ENCODE results near the gene RNF113B. TPM values are rescaled to one million over a fixed set of nuclear protein-coding genes. Genes with fewer than 3 reads are reported as not detected.

RNF113B gene
- total and polyA plus RNA-seq, 2 of the 4 experiments (the other 2 are of a cell fraction) = not detected

- no peak for TF ChIP-seq RFX5 (IDR thresholded peaks at IDR 0.05; ENCODE audit: low read depth, low read length)
- TF ChIP-seq SMC3 (IDR thresholded peaks at IDR 0.05; ENCODE audit: low read depth, low read length) = no peak
- no peak for TF ChIP-seq BHLHE40 (IDR thresholded peaks at IDR 0.05; ENCODE audit: low read depth, low read length)
Measured at GRCh38 chr13:98188544-98189166, 11.6 kb upstream of the RNF113B start (continued).

GRCh38 chr13:98187965-98188261 is 10.8 kb upstream of the RNF113B start:
- H3K9ac ChIP-seq (ENCODE audit: low read depth, low read length) = no peak overlapping the region
- no peaks in the 10 kb centered on the region for H3K9me3 ChIP-seq (ENCODE audit: control insufficient read depth, insufficient read depth, low read length)
- H2AFZ ChIP-seq (replicated peaks; ENCODE audit: low read length, poor library complexity) = no peak overlapping the region
- DNase-seq (no peak), ATAC-seq (ENCODE audit: low read depth) (no peak)
- H3K9me1 ChIP-seq (ENCODE audit: insufficient read depth, low read length) = peaks cover 27% of the 10 kb centered on the region
- H3K18ac ChIP-seq (ENCODE audit: low read depth, low read length) = 0 out of 2 replicates have a peak overlapping the region, but pooled peaks have one; percentile 20
- 0 out of 2 replicates have a peak overlapping the region, but pooled peaks have one; percentile 39 for H2AK5ac ChIP-seq (ENCODE audit: low read depth, low read length)
- peak overlapping the region; percentile 45 for H4K91ac ChIP-seq (ENCODE audit: insufficient read depth, low read depth, low read length)
- no TSS peak for BruUV-seq (replicated peaks)
- 100% methylated on average over 3 of the region's 7 CpGs; no CpG with 5 or more reads in 1 of the 2 experiments for WGBS, 2 experiments (ENCODE audit: extremely low coverage in 2 of 2, insufficient read length in 1 of 2)
- no peak overlapping the region for H4K8ac ChIP-seq (ENCODE audit: low read depth in 2 of 2, low read length in 2 of 2)
- H3K23ac ChIP-seq (ENCODE audit: low read depth, low read length) = peak overlapping the region; percentile 27; the same call in 1 of the 2 replicates
- no peak overlapping the region for H3K56ac ChIP-seq (ENCODE audit: extremely low read depth, insufficient read depth, low read length)
- H3K27me3 ChIP-seq (ENCODE audit: control insufficient read depth, insufficient read depth, low read length) = no peaks in the 10 kb centered on the region
- peaks cover 47% of the 10 kb centered on the region for H4K20me1 ChIP-seq (ENCODE audit: insufficient read depth, low read length)
- H3K27ac ChIP-seq (ENCODE audit: insufficient read depth, low read length) = no peak overlapping the region
- H3K36me3 ChIP-seq (ENCODE audit: control insufficient read depth, insufficient read depth, low read length) = peaks cover 2% of the 10 kb centered on the region
- H2AK9ac ChIP-seq (replicated peaks; ENCODE audit: low read depth, low read length, poor library complexity) = no peak overlapping the region
- peak overlapping the region; percentile 22; the same call in 1 of the 2 replicates for H4K5ac ChIP-seq (ENCODE audit: low read depth, low read length)
- dilution Hi-C loops (cut with HindIII; ENCODE audit: low sequenced_read_pairs, unreplicated experiment) = no loop called here
- TF ChIP-seq ELK1 (IDR thresholded peaks at IDR 0.05; ENCODE audit: borderline replicate concordance, low read depth, low read length) = no peak
- 0 out of 2 replicates have a peak overlapping the region, but pooled peaks have one; percentile 23 for H3K14ac ChIP-seq (replicated peaks; ENCODE audit: low read depth, low read length)
- no peak overlapping the region for H2BK20ac ChIP-seq (ENCODE audit: low read depth, low read length)
- intact Hi-C loops (cut with micrococcal nuclease) = no loop called here
- ChIA-PET CTCF (no interaction called here), POLR2A (ENCODE audit: unreplicated experiment) (no interaction called here)
- no peak overlapping the region for H2BK120ac ChIP-seq (ENCODE audit: low read depth, low read length)
- peaks cover 39 to 76% of the 10 kb centered on the region in 2 experiments for H3K79me1 ChIP-seq (ENCODE audit: low read depth in 1 of 2, low read length in 2 of 2)
- no peak overlapping the region for H2BK15ac ChIP-seq (ENCODE audit: low read depth, low read length)
- H3K4ac ChIP-seq (ENCODE audit: low read depth, low read length) = 0 out of 2 replicates have a peak overlapping the region, but pooled peaks have one; percentile 33
- H3K4me3 ChIP-seq (ENCODE audit: insufficient read depth, low read depth, low read length) = no peak overlapping the region
- H3K4me2 ChIP-seq (ENCODE audit: low read depth, low read length) = no peak overlapping the region
- in situ Hi-C loops (cut with MboI; ENCODE audit: low sequenced_read_pairs) = no loop called here
- H3K4me1 ChIP-seq (ENCODE audit: control insufficient read depth, insufficient read depth, low read length) = peaks cover 26% of the 10 kb centered on the region
- peak overlapping the region; percentile 33 for H2BK5ac ChIP-seq (ENCODE audit: low read depth, low read length, poor library complexity, severe bottlenecking)
